ENCODE data around the gene AKR1B1.

The AKR1B1 gene

GRCh38 chr7:134458806-134459698 is at the start of gene AKR1B1 (continued):
- TF ChIP-seq ZNF175 (tag by site-specific recombination; IDR thresholded peaks at IDR 0.05) = no peak
- no peak for TF ChIP-seq ZNF184 (tag by site-specific recombination; IDR thresholded peaks at IDR 0.05)
- no peak for TF ChIP-seq ZNF391 (tag by site-specific recombination; IDR thresholded peaks at IDR 0.05; ENCODE audit: borderline replicate concordance, low read depth)
- no peak for TF ChIP-seq BCL11A (tag by site-specific recombination; IDR thresholded peaks at IDR 0.05; ENCODE audit: low read depth)
- TF ChIP-seq ZNF174 (tag by site-specific recombination; IDR thresholded peaks at IDR 0.05) = no peak
- peak; percentile 80 for TF ChIP-seq SETDB1 (IDR thresholded peaks at IDR 0.05; ENCODE audit: insufficient read length, low read length)
- TF ChIP-seq ZNF548 (tag by site-specific recombination; IDR thresholded peaks at IDR 0.05) = no peak
- no peak for TF ChIP-seq ZNF223 (tag by site-specific recombination; IDR thresholded peaks at IDR 0.05)
- no peak for TF ChIP-seq ZNF776 (tag by site-specific recombination; IDR thresholded peaks at IDR 0.05; ENCODE audit: borderline replicate concordance)
- TF ChIP-seq WT1 (tag by site-specific recombination; IDR thresholded peaks at IDR 0.05) = no peak
- TF ChIP-seq ZNF354C (tag by site-specific recombination; IDR thresholded peaks at IDR 0.05; ENCODE audit: borderline replicate concordance, low read depth) = no peak
- TF ChIP-seq ZNF280C (tag by site-specific recombination; IDR thresholded peaks at IDR 0.05) = no peak
- TF ChIP-seq ZNF114 (tag by site-specific recombination; IDR thresholded peaks at IDR 0.05) = no peak
- no peak; the same call in 1 of the 2 replicates for TF ChIP-seq ZNF10 (tag by site-specific recombination; IDR thresholded peaks at IDR 0.05)
- no peak for TF ChIP-seq ZNF404 (tag by site-specific recombination; IDR thresholded peaks at IDR 0.05)
- no peak for TF ChIP-seq ZNF362 (tag by site-specific recombination; IDR thresholded peaks at IDR 0.05)
- TF ChIP-seq ZNF132 (tag by site-specific recombination; IDR thresholded peaks at IDR 0.05; ENCODE audit: borderline replicate concordance) = no peak
- TF ChIP-seq ZNF501 (tag by site-specific recombination; IDR thresholded peaks at IDR 0.05) = peak; percentile 71; the same call in 1 of the 2 replicates
- TF ChIP-seq ZNF311 (tag by site-specific recombination; IDR thresholded peaks at IDR 0.05; ENCODE audit: borderline replicate concordance) = no peak
- TF ChIP-seq ZNF449 (tag by site-specific recombination; IDR thresholded peaks at IDR 0.05) = peak; percentile 16; the same call in 1 of the 2 replicates
- TF ChIP-seq KLF17 (tag by site-specific recombination; IDR thresholded peaks at IDR 0.05) = peak; percentile 30; the same call in 1 of the 2 replicates
- no peak for TF ChIP-seq AEBP2 (tag by site-specific recombination; IDR thresholded peaks at IDR 0.05; ENCODE audit: borderline replicate concordance)
- TF ChIP-seq PATZ1 (tag by site-specific recombination; IDR thresholded peaks at IDR 0.05) = peak; percentile 76
- TF ChIP-seq ZNF19 (tag by site-specific recombination; IDR thresholded peaks at IDR 0.05; ENCODE audit: low read depth) = no peak
- TF ChIP-seq PRDM1 (tag by site-specific recombination; IDR thresholded peaks at IDR 0.05) = peak; percentile 74; the same call in 1 of the 2 replicates
- TF ChIP-seq ZSCAN5A (tag by site-specific recombination; IDR thresholded peaks at IDR 0.05) = 0 out of 2 replicates have a peak, but pooled peaks have one; percentile 13
- TF ChIP-seq ZNF76 (tag by site-specific recombination; IDR thresholded peaks at IDR 0.05; ENCODE audit: borderline replicate concordance, low read depth) = peak; percentile 8; the same call in 1 of the 2 replicates
- TF ChIP-seq ZNF747 (tag by site-specific recombination; IDR thresholded peaks at IDR 0.05) = no peak
